K562 (cell line): ENCODE data around the gene ATCAY. TPM values are rescaled to one million over a fixed set of nuclear protein-coding genes. Genes with fewer than 3 reads are reported as not detected.
A peak's percentile ranks its signal among the peaks of the same experiment; 100 is the strongest.

Experiments used
- BRF1 ChIP-seq: IDR thresholded peaks from 3 replicates; pipeline ENCODE4 v1.6.1; 2011; ENCODE audit warnings: borderline replicate concordance, mild to moderate bottlenecking; ENCODE audit not compliant: insufficient read length; ENCODE audit errors: extremely low read depth
- CBX3 ChIP-seq, 2 experiments: IDR thresholded peaks; 1 replicate in 1 of 2; 2 replicates in 1 of 2; pipeline ENCODE4 v1.6.1; 2012; ENCODE audit warnings: inconsistent platforms in 2 of 2, low read length in 2 of 2, borderline replicate concordance in 1 of 2, control low read depth in 1 of 2
- CCNT2 ChIP-seq: IDR thresholded peaks from 2 replicates; pipeline ENCODE4 v1.6.1; 2011; ENCODE audit warnings: borderline replicate concordance, low read depth, mild to moderate bottlenecking, moderate library complexity, mixed read lengths, low read length; ENCODE audit not compliant: insufficient read length; ENCODE audit errors: extremely low read depth
- FOXA3 ChIP-seq, 2 experiments: fragments of 450-650 bp in 1 of 2; sonication (generic) in 1 of 2; formaldehyde crosslinking; IDR thresholded peaks in 1 of 2; conservative IDR thresholded peaks in 1 of 2; 2 replicates each; pipeline versions ENCODE4 v1.4.0 to v1.8.0; 2020 to 2022; ENCODE audit warnings: mild to moderate bottlenecking in 2 of 2, missing genetic modification reagents in 1 of 2
- GATAD2B ChIP-seq: fragments of 450-650 bp; IDR thresholded peaks from 2 replicates; pipeline ENCODE4 v1.6.1; 2017; ENCODE audit warnings: mild to moderate bottlenecking, borderline replicate concordance
- HDAC1 ChIP-seq, 2 experiments: fragments of 450-650 bp; IDR thresholded peaks; 2 replicates each; pipeline ENCODE4 v1.6.1; 2016 to 2017; ENCODE audit warnings: inconsistent platforms in 1 of 2, mild to moderate bottlenecking in 1 of 2, moderate library complexity in 1 of 2
- KLF13 ChIP-seq: fragments of 450-650 bp; IDR thresholded peaks from 2 replicates; pipeline ENCODE4 v1.6.1; 2016; ENCODE audit warnings: missing genetic modification characterization, low read depth, mild to moderate bottlenecking, missing compliant biosample characterization, moderate library complexity, borderline replicate concordance
- NR1H2 ChIP-seq: sonication (generic); formaldehyde crosslinking; IDR thresholded peaks from 2 replicates; pipeline ENCODE4 v1.4.0; 2020; ENCODE audit warnings: mild to moderate bottlenecking, missing genetic modification reagents
- PPARD ChIP-seq: fragments of 250-450 bp; sonication (Bioruptor Pico); IDR thresholded peaks from 2 replicates; pipeline ENCODE4 v1.8.0; 2022; ENCODE audit warnings: inconsistent platforms, mild to moderate bottlenecking, moderate library complexity
- PRPF4 ChIP-seq: fragments of 200-400 bp; formaldehyde crosslinking; IDR thresholded peaks from one replicate; pipeline ENCODE4 v1.6.1; 2017; ENCODE audit warnings: low read length, low read depth, mild to moderate bottlenecking; ENCODE audit not compliant: insufficient read depth, poor library complexity, severe bottlenecking
- SMARCA4 ChIP-seq: fragments of 450-650 bp; IDR thresholded peaks from 2 replicates; pipeline ENCODE4 v1.6.1; 2016
- YY1 ChIP-seq, 3 experiments: IDR thresholded peaks; 2 replicates each; pipeline ENCODE4 v1.6.1; 2011; ENCODE audit warnings: low read length in 2 of 3, mild to moderate bottlenecking in 2 of 3, moderate library complexity in 2 of 3, borderline replicate concordance in 1 of 3, control low read depth in 1 of 3, low read depth in 1 of 3; ENCODE audit not compliant: insufficient read depth in 3 of 3, insufficient replicate concordance in 2 of 3, control insufficient read depth in 1 of 3, insufficient read length in 1 of 3; ENCODE audit errors: extremely low read depth in 1 of 3
- ZNF121 ChIP-seq: sonication (generic); formaldehyde crosslinking; conservative IDR thresholded peaks from 2 replicates; pipeline ENCODE4 v1.8.0; 2022; ENCODE audit warnings: missing genetic modification reagents
- ZSCAN29 ChIP-seq: fragments of 450-650 bp; IDR thresholded peaks from 2 replicates; pipeline ENCODE4 v1.6.1; 2017
- polyA plus RNA-seq, 8 experiments: library from polyadenylated mRNA; depleted of rRNA in 4 of 8; stranded (reverse) in 5 of 8; unstranded in 3 of 8; fragments of >200 nt; fragmentation: Nextera tagmentation in 2 of 8; fragmentation: Illumina TruSeq in 1 of 8; extraction: Ambion mirVana in 2 of 8; extraction: Trizol in 1 of 8; gene quantifications; 2 replicates each; pipeline versions ENCODE4 v1.2.1 to v1.2.3, GENCODE V29; 2011 to 2014; ENCODE audit warnings: inconsistent platforms in 1 of 8, missing spikeins in 1 of 8
- total RNA-seq, 7 experiments: library from RNA; depleted of rRNA in 6 of 7; stranded (reverse); fragments of >200 nt in 6 of 7; fragmentation: Illumina TruSeq in 2 of 7; extraction: Trizol in 2 of 7; gene quantifications; 2 replicates each; pipeline versions ENCODE4 v1.2.1 to v1.2.3, GENCODE V29; 2011 to 2021; ENCODE audit warnings: low replicate concordance in 1 of 7
- TF ChIP-seq, protein P1 (sequence below), 2 experiments: IDR thresholded peaks; 2 replicates each; pipeline ENCODE4 v1.6.1; 2012; ENCODE audit warnings: improper control_type of control experiment in 2 of 2, low read depth in 2 of 2, low read length in 2 of 2, borderline replicate concordance in 1 of 2
- TF ChIP-seq, protein P2 (sequence below): IDR thresholded peaks from 2 replicates; pipeline ENCODE4 v1.6.1; 2016; ENCODE audit warnings: missing genetic modification characterization, missing compliant biosample characterization
- TF ChIP-seq, protein P3 (sequence below): fragments of 150-350 bp; conservative IDR thresholded peaks from 2 replicates; pipeline ENCODE4 v1.6.1; 2014; ENCODE audit warnings: low read length
- TF ChIP-seq, protein P4 (sequence below): fragments of 450-650 bp; formaldehyde crosslinking; IDR thresholded peaks from 2 replicates; pipeline ENCODE4 v1.4.0; 2020; ENCODE audit warnings: mild to moderate bottlenecking

The ATCAY gene
- total and polyA plus RNA-seq, 9 of the 15 experiments (the other 6 are each of a cell fraction or from before 2014, with no cell fraction given), result not detected

DNA sequence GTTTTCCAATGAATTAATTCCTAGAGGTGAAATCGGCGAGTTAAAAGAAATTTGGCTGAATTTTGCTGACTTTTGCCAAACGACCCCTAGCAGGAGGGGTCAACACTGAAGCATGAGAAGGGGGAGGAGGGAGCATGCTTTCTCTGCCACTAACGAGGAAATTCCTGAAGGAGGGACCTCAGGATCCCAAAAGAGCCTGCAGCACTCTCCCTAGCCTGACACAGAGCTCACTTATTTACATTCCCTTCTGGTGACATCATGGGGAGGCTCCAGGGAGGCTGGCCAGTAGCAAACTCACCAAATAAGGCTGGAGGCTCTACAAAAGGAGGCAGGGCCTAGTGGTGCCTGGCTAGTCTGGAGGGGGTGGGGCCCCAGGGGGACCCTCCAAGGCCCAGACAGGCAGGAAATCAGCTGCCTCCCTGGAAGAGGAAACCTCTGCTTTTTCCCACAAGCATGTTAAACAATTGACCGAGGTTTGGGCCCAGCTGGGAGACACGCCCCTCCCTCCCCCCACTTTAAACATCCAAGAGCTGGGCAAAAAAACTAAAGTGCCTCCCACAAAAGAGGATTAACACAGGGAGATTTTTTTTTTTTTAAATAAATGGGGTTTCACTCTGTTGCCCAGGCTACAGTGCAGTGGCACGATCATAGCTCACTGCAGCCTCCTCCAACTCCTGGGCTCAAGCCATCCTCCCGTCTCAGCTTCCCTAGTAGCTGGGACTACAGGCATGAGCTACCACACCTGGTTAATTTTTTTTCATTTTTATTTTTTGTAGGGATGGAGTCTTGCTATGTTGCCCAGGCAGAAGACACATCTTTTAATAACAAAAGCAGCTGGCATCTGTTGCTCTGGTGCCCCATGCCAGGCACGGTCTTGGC is 88.3 kb downstream of the ATCAY start (continued):
- TF ChIP-seq CCNT2, result no peak
- TF ChIP-seq ZNF121 (CRISPR knock-in tag), result peak; percentile 35
- TF ChIP-seq NR1H2 (CRISPR knock-in tag), result no peak
- TF ChIP-seq YY1 (IDR thresholded peaks at IDR 0.05; ENCODE audit: borderline replicate concordance in 1 of 3, control insufficient read depth in 1 of 3, extremely low read depth in 1 of 3, insufficient read depth in 3 of 3, insufficient read length in 1 of 3, insufficient replicate concordance in 2 of 3, low read depth in 1 of 3, low read length in 2 of 3), result no peak
- peak; percentile 42 to 89; a peak in 3 of 4 replicates for TF ChIP-seq FOXA3 (CRISPR knock-in tag; conservative IDR thresholded peaks at IDR 0.05 in 1 of 2, IDR thresholded peaks at IDR 0.05 in 1 of 2)
- TF ChIP-seq PRPF4, result no peak
- TF ChIP-seq, protein P1, sequence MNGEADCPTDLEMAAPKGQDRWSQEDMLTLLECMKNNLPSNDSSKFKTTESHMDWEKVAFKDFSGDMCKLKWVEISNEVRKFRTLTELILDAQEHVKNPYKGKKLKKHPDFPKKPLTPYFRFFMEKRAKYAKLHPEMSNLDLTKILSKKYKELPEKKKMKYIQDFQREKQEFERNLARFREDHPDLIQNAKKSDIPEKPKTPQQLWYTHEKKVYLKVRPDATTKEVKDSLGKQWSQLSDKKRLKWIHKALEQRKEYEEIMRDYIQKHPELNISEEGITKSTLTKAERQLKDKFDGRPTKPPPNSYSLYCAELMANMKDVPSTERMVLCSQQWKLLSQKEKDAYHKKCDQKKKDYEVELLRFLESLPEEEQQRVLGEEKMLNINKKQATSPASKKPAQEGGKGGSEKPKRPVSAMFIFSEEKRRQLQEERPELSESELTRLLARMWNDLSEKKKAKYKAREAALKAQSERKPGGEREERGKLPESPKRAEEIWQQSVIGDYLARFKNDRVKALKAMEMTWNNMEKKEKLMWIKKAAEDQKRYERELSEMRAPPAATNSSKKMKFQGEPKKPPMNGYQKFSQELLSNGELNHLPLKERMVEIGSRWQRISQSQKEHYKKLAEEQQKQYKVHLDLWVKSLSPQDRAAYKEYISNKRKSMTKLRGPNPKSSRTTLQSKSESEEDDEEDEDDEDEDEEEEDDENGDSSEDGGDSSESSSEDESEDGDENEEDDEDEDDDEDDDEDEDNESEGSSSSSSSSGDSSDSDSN (IDR thresholded peaks at IDR 0.05; ENCODE audit: borderline replicate concordance in 1 of 2, low read depth in 2 of 2, low read length in 2 of 2), result no peak
- TF ChIP-seq PPARD, result no peak
- no peak for TF ChIP-seq ZSCAN29
- TF ChIP-seq, protein P2, sequence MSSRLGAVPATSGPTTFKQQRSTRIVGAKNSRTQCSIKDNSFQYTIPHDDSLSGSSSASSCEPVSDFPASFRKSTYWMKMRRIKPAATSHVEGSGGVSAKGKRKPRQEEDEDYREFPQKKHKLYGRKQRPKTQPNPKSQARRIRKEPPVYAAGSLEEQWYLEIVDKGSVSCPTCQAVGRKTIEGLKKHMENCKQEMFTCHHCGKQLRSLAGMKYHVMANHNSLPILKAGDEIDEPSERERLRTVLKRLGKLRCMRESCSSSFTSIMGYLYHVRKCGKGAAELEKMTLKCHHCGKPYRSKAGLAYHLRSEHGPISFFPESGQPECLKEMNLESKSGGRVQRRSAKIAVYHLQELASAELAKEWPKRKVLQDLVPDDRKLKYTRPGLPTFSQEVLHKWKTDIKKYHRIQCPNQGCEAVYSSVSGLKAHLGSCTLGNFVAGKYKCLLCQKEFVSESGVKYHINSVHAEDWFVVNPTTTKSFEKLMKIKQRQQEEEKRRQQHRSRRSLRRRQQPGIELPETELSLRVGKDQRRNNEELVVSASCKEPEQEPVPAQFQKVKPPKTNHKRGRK (tag), result no peak
- no peak for TF ChIP-seq BRF1
- TF ChIP-seq, protein P3, sequence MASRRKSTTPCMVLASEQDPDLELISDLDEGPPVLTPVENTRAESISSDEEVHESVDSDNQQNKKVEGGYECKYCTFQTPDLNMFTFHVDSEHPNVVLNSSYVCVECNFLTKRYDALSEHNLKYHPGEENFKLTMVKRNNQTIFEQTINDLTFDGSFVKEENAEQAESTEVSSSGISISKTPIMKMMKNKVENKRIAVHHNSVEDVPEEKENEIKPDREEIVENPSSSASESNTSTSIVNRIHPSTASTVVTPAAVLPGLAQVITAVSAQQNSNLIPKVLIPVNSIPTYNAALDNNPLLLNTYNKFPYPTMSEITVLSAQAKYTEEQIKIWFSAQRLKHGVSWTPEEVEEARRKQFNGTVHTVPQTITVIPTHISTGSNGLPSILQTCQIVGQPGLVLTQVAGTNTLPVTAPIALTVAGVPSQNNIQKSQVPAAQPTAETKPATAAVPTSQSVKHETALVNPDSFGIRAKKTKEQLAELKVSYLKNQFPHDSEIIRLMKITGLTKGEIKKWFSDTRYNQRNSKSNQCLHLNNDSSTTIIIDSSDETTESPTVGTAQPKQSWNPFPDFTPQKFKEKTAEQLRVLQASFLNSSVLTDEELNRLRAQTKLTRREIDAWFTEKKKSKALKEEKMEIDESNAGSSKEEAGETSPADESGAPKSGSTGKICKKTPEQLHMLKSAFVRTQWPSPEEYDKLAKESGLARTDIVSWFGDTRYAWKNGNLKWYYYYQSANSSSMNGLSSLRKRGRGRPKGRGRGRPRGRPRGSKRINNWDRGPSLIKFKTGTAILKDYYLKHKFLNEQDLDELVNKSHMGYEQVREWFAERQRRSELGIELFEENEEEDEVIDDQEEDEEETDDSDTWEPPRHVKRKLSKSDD, result no peak
- TF ChIP-seq HDAC1 (IDR thresholded peaks at IDR 0.05), result no peak
- TF ChIP-seq CBX3 (IDR thresholded peaks at IDR 0.05; ENCODE audit: borderline replicate concordance in 1 of 2, low read length in 2 of 2), result no peak
- TF ChIP-seq SMARCA4, result no peak
- TF ChIP-seq KLF13 (tag), result no peak
- TF ChIP-seq, protein P4, sequence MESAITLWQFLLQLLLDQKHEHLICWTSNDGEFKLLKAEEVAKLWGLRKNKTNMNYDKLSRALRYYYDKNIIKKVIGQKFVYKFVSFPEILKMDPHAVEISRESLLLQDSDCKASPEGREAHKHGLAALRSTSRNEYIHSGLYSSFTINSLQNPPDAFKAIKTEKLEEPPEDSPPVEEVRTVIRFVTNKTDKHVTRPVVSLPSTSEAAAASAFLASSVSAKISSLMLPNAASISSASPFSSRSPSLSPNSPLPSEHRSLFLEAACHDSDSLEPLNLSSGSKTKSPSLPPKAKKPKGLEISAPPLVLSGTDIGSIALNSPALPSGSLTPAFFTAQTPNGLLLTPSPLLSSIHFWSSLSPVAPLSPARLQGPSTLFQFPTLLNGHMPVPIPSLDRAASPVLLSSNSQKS (CRISPR knock-in tag), result no peak
- TF ChIP-seq GATAD2B, result no peak
